Stimulated activated naive CD8-positive, alpha-beta T cell treated with anti-CD3 and anti-CD28 coated beads, Interleukin-15, amount 100 ng/mL, for 72 hours (primary cell): Measurements from ENCODE around the gene UBL3.

Experiments
- ATAC-seq: fragments of 150-1000 bp; cut with Tn5 transposase; 2 replicates; pipeline ENCODE4 v1.10.0; 2021; ENCODE audit warnings: mild to moderate bottlenecking, moderate library complexity
- DNase-seq, 2 donors: peaks; one replicate each; pipeline ENCODE4 v3.0.0; 2021 to 2022
- H3K27ac Mint-ChIP-seq, 2 donors: one replicate each; pipeline ENCODE4 v1.8.0; 2022; ENCODE audit warnings: mild to moderate bottlenecking in 2 of 2, mixed read lengths in 2 of 2, moderate library complexity in 2 of 2
- H3K27me3 Mint-ChIP-seq: one replicate; pipeline ENCODE4 v1.8.0; 2022; ENCODE audit warnings: mixed read lengths
- H3K4me1 Mint-ChIP-seq: one replicate; pipeline ENCODE4 v1.8.0; 2022; ENCODE audit warnings: mild to moderate bottlenecking, mixed read lengths
- H3K4me3 Mint-ChIP-seq, 2 donors: one replicate each; pipeline ENCODE4 v1.8.0; 2022; ENCODE audit warnings: mild to moderate bottlenecking in 2 of 2, mixed read lengths in 2 of 2, moderate library complexity in 1 of 2
- H3K9me3 Mint-ChIP-seq, 2 donors: one replicate each; pipeline ENCODE4 v1.8.0; 2022; ENCODE audit warnings: mixed read lengths in 2 of 2

The UBL3 gene

DNA sequence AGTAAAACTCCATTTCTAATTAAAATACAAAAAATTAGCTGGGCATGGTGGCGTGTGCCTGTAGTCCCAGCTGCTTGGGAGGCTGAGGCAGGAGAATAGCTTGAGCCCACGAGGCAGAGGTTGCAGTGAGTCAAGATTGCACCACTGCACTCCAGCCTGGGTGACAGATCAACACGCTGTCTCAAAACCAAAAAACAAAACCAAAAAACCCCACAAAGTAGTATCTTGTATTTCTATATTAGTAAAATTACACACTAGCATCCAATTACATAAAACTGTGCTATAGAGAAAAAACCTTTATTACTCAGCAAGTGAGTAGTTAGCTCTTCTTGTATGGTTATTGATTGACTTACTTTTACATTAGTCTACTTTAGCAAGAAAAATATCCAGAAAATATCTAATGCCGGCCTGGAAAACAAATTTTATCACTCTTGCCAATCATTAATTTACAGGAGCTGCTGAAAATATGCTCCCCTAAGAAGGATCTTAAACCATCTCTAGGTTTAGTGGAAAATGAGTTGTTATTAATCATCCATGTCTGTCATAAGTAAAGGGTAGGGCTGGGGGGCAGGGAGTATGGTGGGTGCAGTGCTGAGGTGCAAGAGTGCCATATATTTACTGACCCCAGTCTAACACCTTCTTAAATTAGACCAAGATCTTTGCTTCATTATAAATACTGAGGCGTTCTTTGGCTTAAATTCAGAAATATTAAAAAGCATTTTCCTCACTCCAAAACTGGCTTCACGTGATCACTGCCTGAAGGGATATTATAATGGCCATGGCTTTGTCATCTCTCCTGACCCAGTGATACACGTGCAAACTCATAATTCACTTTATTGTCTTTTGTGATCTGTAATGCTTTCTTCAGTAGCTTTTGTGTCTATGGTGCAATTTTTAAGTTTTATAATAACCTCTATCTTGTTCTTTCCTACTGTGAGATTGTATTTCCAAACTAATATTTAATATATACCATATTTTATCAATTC lies 44.1 kb downstream of the UBL3 start:
- peak in 1 of 2 donors; percentile 19 for DNase-seq
- H3K27ac Mint-ChIP-seq, result no peak overlapping the region
- ATAC-seq, result peak; percentile 86
- no peak overlapping the region for H3K4me3 Mint-ChIP-seq
- peaks cover 19% of the 10 kb centered on the region for H3K4me1 Mint-ChIP-seq
- no peaks in the 10 kb centered on the region for H3K27me3 Mint-ChIP-seq
- H3K9me3 Mint-ChIP-seq, result no peaks in the 10 kb centered on the region

DNA sequence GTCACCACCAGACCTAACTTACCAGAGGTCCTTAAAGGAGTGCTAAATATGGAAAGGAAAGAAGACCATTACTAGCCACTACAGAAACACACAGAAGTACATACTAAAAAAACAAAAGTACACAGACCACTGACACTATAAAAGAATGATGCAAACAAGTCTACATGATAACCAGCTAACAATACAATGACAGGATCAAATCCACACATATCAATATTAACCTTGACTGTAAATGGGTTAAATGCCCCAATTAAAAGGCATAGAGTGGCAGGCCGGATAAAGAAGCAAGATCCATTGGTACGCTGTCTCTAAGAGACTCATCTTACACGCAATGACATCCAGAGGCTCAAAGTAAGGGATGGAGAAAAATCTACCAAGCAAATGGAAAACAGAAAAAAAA lies 47.2 kb downstream of the UBL3 start:
- ATAC-seq, result no peak
- no peak overlapping the region for H3K27ac Mint-ChIP-seq

DNA sequence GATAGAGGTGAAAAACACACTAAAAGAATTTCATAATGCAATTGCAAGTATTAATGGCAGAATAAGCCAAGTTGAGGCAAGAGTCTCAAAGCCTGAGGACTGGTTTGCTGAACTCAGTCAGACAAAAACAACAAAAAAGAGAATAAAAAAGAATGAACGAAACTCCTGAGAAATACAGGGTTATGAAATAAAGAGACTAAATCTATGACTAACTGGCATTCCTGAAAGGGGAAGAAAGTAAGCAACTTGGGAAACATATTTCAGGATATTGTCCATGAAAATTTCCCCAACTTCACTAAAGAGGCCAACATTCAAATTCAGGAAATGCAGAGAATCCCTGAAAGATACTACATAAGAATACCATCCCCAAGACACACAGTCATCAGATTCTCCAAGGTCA lies 47.8 kb downstream of the UBL3 start:
- Mint-ChIP-seq H3K4me1 (peaks cover 14% of the 10 kb centered on the region), H3K27me3 (no peaks in the 10 kb centered on the region), H3K4me3 (no peak overlapping the region), H3K9me3 (no peaks in the 10 kb centered on the region), H3K27ac (no peak overlapping the region)
- ATAC-seq (no peak), DNase-seq (no peak)

More for the DNA sequence above, 47.2 kb downstream of the UBL3 start:
- no peak overlapping the region for H3K4me3 Mint-ChIP-seq
- no peak for DNase-seq
- no peaks in the 10 kb centered on the region for H3K9me3 Mint-ChIP-seq
- H3K4me1 Mint-ChIP-seq, result peaks cover 10% of the 10 kb centered on the region
- H3K27me3 Mint-ChIP-seq, result no peaks in the 10 kb centered on the region

DNA sequence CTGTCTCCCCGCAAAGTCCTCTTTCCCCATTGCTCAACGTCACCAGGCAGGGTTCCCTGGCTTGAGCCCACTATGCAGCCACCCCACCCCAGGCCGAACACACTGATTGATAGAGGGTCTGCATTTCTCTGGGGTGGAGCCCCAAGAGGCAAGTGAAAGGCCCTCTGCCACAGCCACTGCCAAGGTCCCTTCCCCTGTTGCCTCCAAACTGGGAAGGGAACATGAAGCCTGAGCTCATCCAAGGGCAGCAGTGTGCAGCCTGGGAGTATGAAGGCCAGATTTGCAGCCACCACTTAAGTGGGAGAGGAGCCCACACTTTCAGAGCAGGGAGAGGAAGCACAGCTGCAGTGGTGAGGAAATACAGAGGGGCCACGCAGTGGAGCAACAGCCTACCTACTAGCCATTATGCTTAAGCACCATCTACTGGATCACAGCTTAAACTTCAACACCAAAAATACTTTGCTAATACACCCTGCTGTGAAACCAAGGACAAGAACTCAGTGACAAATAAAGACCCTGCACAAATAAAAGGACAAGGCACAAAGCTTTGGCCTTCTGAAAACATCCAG lies 48.6 kb downstream of the UBL3 start:
- no peak overlapping the region for H3K4me3 Mint-ChIP-seq
- H3K9me3 Mint-ChIP-seq, result no peaks in the 10 kb centered on the region
- no peaks in the 10 kb centered on the region for H3K27me3 Mint-ChIP-seq
- DNase-seq (no peak), ATAC-seq (no peak)
- H3K4me1 Mint-ChIP-seq, result peaks cover 19% of the 10 kb centered on the region
- no peak overlapping the region for H3K27ac Mint-ChIP-seq

DNA sequence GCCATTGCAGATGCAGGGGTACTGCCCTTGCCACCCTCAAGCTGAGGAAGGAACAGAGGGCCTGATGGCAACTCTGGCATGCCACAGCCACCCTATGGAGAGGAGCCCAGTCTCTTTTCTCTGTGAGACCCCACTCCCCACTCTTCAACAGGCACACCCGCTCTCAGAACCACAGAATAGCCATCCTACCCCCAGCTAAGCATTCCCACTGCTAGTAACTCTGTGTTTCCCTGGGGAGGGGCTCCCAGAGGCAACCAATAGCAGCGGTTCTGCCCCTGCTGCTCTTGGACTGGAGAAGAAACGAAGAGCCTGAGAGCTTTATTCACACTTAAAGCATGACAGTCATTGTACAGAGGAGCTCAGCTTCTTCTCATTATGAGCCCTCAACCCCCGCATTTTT lies 49.3 kb downstream of the UBL3 start:
- H3K4me1 Mint-ChIP-seq, result peaks cover 23% of the 10 kb centered on the region
- DNase-seq (no peak), ATAC-seq (no peak)
- no peak overlapping the region for H3K4me3 Mint-ChIP-seq
- no peak overlapping the region for H3K27ac Mint-ChIP-seq
- H3K27me3 Mint-ChIP-seq, result no peaks in the 10 kb centered on the region
- H3K9me3 Mint-ChIP-seq, result no peaks in the 10 kb centered on the region

DNA sequence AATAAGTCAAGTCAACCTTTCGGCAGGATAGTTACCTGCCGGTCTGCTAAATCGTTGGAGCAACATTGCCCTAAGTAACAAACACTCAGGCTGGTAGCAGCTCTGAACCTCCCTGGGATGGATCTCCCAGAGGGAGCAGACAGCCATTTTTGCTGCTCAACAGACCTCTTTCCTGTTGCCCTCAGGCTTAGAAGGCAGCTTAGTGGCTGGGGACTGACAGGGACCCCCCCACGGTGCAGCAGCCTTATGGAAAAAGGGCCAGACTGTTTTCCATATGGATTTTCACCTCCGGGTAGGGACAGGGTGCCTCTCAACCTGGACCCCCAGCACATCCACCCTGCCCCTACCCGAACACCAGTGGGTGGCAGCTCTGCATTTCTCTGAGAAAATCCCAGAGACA lies 49.7 kb downstream of the UBL3 start:
- no peaks in the 10 kb centered on the region for H3K27me3 Mint-ChIP-seq
- no peaks in the 10 kb centered on the region for H3K9me3 Mint-ChIP-seq
- no peak overlapping the region for H3K4me3 Mint-ChIP-seq
- DNase-seq (no peak), ATAC-seq (no peak)
- peaks cover 23% of the 10 kb centered on the region for H3K4me1 Mint-ChIP-seq
- no peak overlapping the region for H3K27ac Mint-ChIP-seq

DNA sequence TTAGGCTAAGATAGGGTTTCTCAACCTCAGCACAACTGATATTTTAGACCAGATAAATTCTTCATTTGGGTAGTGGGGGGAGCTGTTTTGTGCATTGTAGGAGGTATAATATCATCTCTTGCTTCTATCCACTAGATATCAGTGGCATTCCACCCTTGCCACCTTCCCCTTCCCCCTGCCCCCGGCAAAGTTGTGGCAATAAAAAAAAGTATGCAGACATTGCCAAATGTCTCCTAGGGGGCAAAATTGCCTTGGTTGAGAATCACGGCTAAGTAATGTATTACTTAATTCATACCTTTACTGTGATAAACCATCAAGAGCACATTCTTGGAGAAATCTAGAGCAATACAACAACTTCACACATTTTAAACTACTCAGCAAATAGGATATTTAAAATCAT lies 51.4 kb downstream of the UBL3 start:
- DNase-seq (no peak), ATAC-seq (no peak)
- Mint-ChIP-seq H3K9me3 (no peaks in the 10 kb centered on the region), H3K4me1 (peaks cover 31% of the 10 kb centered on the region), H3K27ac (no peak overlapping the region), H3K27me3 (no peaks in the 10 kb centered on the region), H3K4me3 (no peak overlapping the region)

DNA sequence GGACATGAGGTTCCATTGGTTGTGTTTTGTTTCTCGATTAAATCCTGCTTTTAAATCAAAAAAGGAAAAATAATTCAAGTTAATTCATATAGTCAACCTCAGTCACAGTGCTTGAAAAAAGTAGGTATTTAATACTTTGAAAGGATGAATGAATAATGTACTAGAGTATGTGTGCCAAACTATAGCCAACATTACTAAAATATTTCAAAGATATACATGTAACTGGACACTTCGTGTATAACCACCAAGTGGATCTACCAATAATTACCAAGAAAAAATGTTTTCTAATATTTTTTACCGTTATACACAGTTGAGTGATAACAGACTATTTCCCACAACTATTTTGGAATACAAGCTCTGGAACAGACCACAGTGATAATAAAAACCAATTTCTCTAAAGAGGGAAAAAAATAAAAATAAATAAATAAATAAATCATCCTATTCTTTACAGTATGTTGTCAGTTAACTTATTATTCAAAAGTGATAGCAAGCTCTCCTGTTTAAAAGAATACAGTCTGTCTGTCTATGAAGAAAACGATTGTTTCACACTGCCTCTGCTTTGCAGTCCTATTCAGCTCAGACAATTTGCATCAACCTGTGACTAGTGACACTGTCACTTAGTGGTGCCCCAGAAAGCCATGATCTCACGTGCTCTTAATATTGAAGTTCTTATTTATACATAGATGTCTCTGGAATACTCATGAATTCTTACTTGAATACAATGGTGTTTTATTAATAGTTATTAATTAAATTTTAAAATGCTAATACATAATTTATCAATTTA lies 58.2 kb downstream of the UBL3 start:
- Mint-ChIP-seq H3K27me3 (no peaks in the 10 kb centered on the region), H3K9me3 (no peaks in the 10 kb centered on the region), H3K27ac (no peak overlapping the region), H3K4me1 (peaks cover 58% of the 10 kb centered on the region), H3K4me3 (no peak overlapping the region)
- no peak for ATAC-seq
- no peak for DNase-seq

DNA sequence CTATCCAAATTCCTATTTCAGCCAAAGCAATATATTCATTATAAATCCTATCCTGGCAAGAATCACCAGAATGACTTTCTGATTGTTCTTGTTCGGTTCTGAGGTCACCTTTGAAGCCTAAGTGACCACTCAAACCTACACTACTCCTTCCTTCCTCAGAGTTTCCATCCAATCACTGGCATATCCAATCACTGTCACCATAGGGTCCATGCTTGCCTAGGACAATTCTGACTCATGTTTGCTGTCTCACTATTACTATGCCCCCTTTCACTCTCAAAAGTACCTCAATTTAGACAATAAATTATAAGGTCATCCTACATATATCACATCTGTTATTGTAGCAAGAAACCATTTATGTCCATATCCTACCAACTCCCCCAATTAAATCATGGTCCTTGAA lies 58.9 kb downstream of the UBL3 start:
- H3K27me3 Mint-ChIP-seq, result no peaks in the 10 kb centered on the region
- peak in 1 of 2 donors; percentile 21 for DNase-seq
- ATAC-seq, result peak; percentile 98
- peaks cover 51% of the 10 kb centered on the region for H3K4me1 Mint-ChIP-seq
- H3K27ac Mint-ChIP-seq, result no peak overlapping the region
- no peaks in the 10 kb centered on the region for H3K9me3 Mint-ChIP-seq
- H3K4me3 Mint-ChIP-seq, result no peak overlapping the region

DNA sequence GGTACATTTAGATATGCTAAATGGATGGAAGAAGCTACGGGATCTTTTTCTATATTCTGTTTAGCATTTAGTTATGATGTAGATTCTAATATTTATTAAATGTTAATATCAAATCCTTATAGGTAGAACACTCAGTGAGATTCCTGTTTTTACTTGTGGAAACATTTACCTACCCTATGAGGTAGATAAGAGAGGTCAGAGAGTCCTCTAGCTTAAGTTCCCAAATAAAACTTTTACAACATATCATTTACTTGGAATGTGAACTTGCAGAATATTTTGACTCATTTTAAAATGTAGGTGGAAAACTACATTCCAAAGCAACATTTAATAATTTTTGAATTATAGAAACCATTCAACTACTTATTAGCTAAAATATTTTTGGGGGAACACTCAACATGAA lies 63.7 kb downstream of the UBL3 start:
- Mint-ChIP-seq H3K9me3 (no peaks in the 10 kb centered on the region), H3K27ac (no peak overlapping the region), H3K4me1 (peaks cover 42% of the 10 kb centered on the region), H3K27me3 (no peaks in the 10 kb centered on the region), H3K4me3 (no peak overlapping the region)
- ATAC-seq, result no peak
- no peak for DNase-seq

DNA sequence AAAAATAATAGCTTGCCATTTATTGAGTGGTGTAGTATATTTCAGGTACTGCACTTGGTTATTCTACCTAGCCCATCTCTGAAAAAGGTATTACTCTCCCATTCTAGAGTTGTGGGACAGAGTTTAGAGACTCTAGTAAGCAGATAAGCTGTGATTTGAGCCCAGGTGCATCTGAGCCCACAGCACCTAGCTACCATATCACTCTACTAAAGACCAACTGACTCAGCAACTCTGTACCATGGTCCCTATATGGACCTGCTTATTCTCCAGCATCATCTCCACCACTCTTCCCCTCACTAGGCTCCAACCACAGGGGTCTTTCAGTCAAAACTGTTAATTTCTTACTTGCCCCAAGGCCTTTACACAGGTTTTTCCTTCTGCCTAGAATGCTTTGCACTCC lies 64.4 kb downstream of the UBL3 start:
- Mint-ChIP-seq H3K4me1 (peaks cover 35% of the 10 kb centered on the region), H3K4me3 (no peak overlapping the region), H3K27ac (no peak overlapping the region), H3K9me3 (no peaks in the 10 kb centered on the region), H3K27me3 (no peaks in the 10 kb centered on the region)
- ATAC-seq, result no peak
- DNase-seq, result no peak

DNA sequence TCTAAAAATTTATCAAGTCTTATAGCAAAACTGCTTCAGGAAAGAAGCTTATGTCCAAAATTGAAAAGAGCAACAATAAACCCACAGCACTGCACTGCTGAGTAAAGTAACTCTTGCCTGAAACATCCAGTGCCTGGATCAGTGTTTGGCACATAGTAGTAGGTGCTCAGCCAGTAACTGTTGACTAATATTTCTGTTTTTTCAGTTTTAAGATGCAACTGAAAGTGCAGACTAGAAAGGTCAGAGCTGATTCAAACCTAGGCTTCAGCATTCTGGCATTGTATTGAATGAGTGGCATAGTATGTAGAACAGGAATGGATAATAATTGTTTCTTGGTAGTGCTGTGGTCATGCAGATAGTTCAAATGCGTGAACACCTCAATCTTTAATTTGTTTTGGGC lies 67.6 kb downstream of the UBL3 start:
- Mint-ChIP-seq H3K27me3 (no peaks in the 10 kb centered on the region), H3K4me1 (peaks cover 18% of the 10 kb centered on the region), H3K9me3 (no peaks in the 10 kb centered on the region), H3K27ac (no peak overlapping the region), H3K4me3 (no peak overlapping the region)
- peak; percentile 97 for ATAC-seq
- peak in 1 of 2 donors; percentile 13 for DNase-seq

DNA sequence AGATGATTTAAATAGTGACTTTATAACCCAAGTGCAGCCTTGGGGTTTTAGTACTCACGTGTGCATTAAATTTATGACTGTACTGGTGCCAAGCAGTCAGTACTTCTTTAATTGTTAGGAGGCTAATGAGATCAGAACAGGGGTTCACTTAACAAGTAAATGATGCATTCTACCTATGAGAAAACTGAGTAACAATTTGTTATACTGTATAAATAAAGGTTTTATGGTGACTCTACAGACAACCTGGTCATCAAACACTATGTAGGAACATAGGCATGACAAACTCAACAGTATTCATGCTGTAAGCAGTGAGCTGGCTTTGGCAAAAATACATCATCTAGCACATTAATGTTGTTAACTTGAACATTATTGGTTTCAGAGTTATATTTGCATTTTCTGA lies 75.6 kb downstream of the UBL3 start:
- Mint-ChIP-seq H3K27ac (no peak overlapping the region), H3K27me3 (no peaks in the 10 kb centered on the region), H3K9me3 (no peaks in the 10 kb centered on the region), H3K4me3 (no peak overlapping the region), H3K4me1 (peaks cover 4% of the 10 kb centered on the region)
- DNase-seq (no peak), ATAC-seq (no peak)

DNA sequence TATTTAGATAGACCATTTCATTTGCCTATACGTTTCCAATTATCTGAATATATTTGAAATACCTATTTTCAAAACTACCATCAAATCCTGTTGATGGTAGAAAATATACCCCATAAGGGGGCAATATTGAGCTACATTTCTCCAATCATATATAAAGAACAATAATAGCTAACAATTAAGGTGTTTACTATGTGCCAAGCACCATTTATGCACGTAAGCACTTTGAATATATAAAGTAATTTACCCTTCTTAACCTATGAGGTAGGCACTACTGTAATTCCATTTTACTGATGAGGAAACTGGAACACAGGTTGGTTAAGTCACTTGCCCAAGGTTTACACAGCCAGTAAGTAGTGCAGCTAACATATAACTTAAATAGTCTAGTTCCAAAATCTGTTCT lies 79.2 kb downstream of the UBL3 start:
- Mint-ChIP-seq H3K27ac (no peak overlapping the region), H3K27me3 (no peaks in the 10 kb centered on the region), H3K4me1 (peaks cover 4% of the 10 kb centered on the region), H3K9me3 (no peaks in the 10 kb centered on the region), H3K4me3 (no peak overlapping the region)
- DNase-seq (no peak), ATAC-seq (no peak)

DNA sequence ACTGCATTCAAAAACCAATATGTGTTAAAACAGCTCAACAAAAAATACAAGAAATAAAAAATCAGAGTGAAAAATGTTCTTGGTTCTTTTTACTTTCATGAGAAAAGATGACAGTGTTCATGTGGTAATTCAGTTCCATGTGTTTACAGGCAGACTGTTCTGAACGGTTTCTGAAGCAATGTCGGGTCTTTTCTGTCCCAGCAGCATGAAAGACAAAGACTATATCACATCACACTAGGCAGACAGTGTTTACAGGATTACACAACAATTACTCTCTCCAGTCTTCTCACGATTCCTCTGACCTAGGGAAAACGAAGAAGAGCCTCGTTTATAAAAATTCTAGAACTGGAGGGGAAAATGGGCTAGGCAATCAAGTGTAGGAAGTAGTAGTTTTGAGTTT lies 83.4 kb downstream of the UBL3 start:
- ATAC-seq, result no peak

More for the DNA sequence above, 83.4 kb downstream of the UBL3 start:
- Mint-ChIP-seq H3K4me3 (no peak overlapping the region), H3K27me3 (no peaks in the 10 kb centered on the region), H3K27ac (no peak overlapping the region), H3K9me3 (no peaks in the 10 kb centered on the region), H3K4me1 (peaks cover 20% of the 10 kb centered on the region)
- DNase-seq, result no peak
